GM12878 (cell line): ENCODE results near the gene SLC13A2.

ENCODE experiments used
- MTA3 ChIP-seq: IDR thresholded peaks from 2 replicates; pipeline ENCODE4 v1.6.1; 2012; ENCODE audit warnings: low read length, inconsistent platforms, borderline replicate concordance
- NFYA ChIP-seq: IDR thresholded peaks from 2 replicates; pipeline ENCODE4 v1.6.1; 2011; ENCODE audit warnings: low read depth, mild to moderate bottlenecking, low read length, improper control_type of control experiment, borderline replicate concordance
- POLR2A ChIP-seq: IDR thresholded peaks from 2 replicates; pipeline ENCODE4 v1.6.1; 2011; ENCODE audit warnings: low read depth, mild to moderate bottlenecking, low read length
- RBBP5 ChIP-seq: fragments of 200-600 bp; sonication (generic); conservative IDR thresholded peaks from 2 replicates; pipeline ENCODE4 v1.6.1; 2016
- SP1 ChIP-seq: IDR thresholded peaks from one replicate; pipeline ENCODE4 v1.6.1; 2011; ENCODE audit warnings: low read depth, low read length
- ZZZ3 ChIP-seq: IDR thresholded peaks from 2 replicates; pipeline ENCODE4 v1.6.1; 2011; ENCODE audit warnings: low read depth; ENCODE audit not compliant: control insufficient read depth, insufficient read length
- TF ChIP-seq, protein P1 (sequence below), 3 experiments: IDR thresholded peaks in 2 of 3; conservative IDR thresholded peaks in 1 of 3; 2 replicates each; pipeline ENCODE4 v1.5.1; 2011; ENCODE audit warnings: low read depth in 3 of 3, low read length in 3 of 3, mild to moderate bottlenecking in 3 of 3, control low read depth in 2 of 3, moderate library complexity in 2 of 3, inconsistent platforms in 1 of 3, mixed read lengths in 1 of 3; ENCODE audit not compliant: control insufficient read depth in 2 of 3, insufficient read depth in 1 of 3; ENCODE audit errors: extremely low read depth in 1 of 3

DNA sequence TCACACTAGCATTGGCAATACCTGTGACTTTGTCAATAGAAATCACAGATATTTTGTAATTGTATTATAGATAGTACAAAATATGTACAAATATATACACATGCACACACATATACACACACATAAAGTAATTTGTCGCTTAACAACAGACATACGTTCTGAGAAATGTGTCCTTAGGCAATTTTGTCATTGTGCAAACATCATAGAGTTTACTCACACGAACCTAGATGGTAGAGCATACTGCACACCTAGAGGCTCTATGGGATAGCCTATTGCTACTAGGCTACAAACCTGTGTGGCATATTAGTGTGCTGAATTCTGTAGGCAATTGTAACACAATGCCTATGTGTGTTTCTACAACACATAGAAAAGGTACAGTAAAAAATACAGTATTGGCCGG is 68.0 kb downstream of the SLC13A2 start:
- TF ChIP-seq ZZZ3 = no peak
- TF ChIP-seq RBBP5 = no peak
- TF ChIP-seq MTA3 = no peak
- TF ChIP-seq, protein P1, sequence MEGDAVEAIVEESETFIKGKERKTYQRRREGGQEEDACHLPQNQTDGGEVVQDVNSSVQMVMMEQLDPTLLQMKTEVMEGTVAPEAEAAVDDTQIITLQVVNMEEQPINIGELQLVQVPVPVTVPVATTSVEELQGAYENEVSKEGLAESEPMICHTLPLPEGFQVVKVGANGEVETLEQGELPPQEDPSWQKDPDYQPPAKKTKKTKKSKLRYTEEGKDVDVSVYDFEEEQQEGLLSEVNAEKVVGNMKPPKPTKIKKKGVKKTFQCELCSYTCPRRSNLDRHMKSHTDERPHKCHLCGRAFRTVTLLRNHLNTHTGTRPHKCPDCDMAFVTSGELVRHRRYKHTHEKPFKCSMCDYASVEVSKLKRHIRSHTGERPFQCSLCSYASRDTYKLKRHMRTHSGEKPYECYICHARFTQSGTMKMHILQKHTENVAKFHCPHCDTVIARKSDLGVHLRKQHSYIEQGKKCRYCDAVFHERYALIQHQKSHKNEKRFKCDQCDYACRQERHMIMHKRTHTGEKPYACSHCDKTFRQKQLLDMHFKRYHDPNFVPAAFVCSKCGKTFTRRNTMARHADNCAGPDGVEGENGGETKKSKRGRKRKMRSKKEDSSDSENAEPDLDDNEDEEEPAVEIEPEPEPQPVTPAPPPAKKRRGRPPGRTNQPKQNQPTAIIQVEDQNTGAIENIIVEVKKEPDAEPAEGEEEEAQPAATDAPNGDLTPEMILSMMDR (IDR thresholded peaks at IDR 0.05 in 2 of 3, conservative IDR thresholded peaks at IDR 0.05 in 1 of 3; ENCODE audit: control insufficient read depth in 2 of 3, extremely low read depth in 1 of 3, insufficient read depth in 1 of 3, low read depth in 3 of 3, low read length in 3 of 3) = no peak
- no peak for TF ChIP-seq SP1
- TF ChIP-seq NFYA = no peak
- TF ChIP-seq POLR2A = no peak
